HG03025 (cell line): Measurements from ENCODE around the gene IGSF8.

Experiments
- ATAC-seq: cut with Tn5 transposase; IDR thresholded peaks from one replicate; pipeline ENCODE4 v1.9.1; 2021; ENCODE audit warnings: mild to moderate bottlenecking, moderate library complexity; ENCODE audit not compliant: unreplicated experiment, low FRiP score

Gene IGSF8

GRCh38 chr1:160108888-160109662 is 10.7 kb upstream of the IGSF8 start:
- no peak for ATAC-seq

GRCh38 chr1:160107512-160107911 is 9.1 kb upstream of the IGSF8 start:
- ATAC-seq: no peak

- ATAC-seq: no peak
Measured at GRCh38 chr1:160105155-160105554, 6.7 kb upstream of the IGSF8 start.

GRCh38 chr1:160104486-160104885 is 6.1 kb upstream of the IGSF8 start:
- no peak for ATAC-seq

- no peak for ATAC-seq
Measured at GRCh38 chr1:160103658-160104408, 5.4 kb upstream of the IGSF8 start.

GRCh38 chr1:160101717-160102522 is 3.5 kb upstream of the IGSF8 start:
- no peak for ATAC-seq

- no peak for ATAC-seq
Measured at GRCh38 chr1:160101037-160101716, 2.8 kb upstream of the IGSF8 start.

GRCh38 chr1:160099716-160100375 is 1.4 kb upstream of the IGSF8 start:
- ATAC-seq: no peak

GRCh38 chr1:160098852-160099561 is 588 bp upstream of the IGSF8 start:
- peak; percentile 75 for ATAC-seq

- ATAC-seq: no peak
Measured at GRCh38 chr1:160097151-160097910, 1.1 kb downstream of the IGSF8 start.

GRCh38 chr1:160096274-160097116 is 1.9 kb downstream of the IGSF8 start:
- ATAC-seq: no peak

GRCh38 chr1:160095382-160096105 is 2.9 kb downstream of the IGSF8 start:
- no peak for ATAC-seq

- ATAC-seq: no peak
Measured at GRCh38 chr1:160094806-160095205, 3.6 kb downstream of the IGSF8 start.

- ATAC-seq: no peak
Measured at GRCh38 chr1:160094291-160094625, 4.2 kb downstream of the IGSF8 start.

GRCh38 chr1:160093624-160094290 is 4.7 kb downstream of the IGSF8 start:
- ATAC-seq: no peak

GRCh38 chr1:160093069-160093395 is 5.4 kb downstream of the IGSF8 start:
- ATAC-seq: no peak
